ENCODE measurements around the gene NDUFV1.
"Not testable (repeated sequence)": the region's sequence is repeated elsewhere in the genome, so short reads cannot be mapped to it uniquely, and the experiment has no call there.

The NDUFV1 gene

GRCh38 chr11:67657300-67657699 is 50.6 kb downstream of the NDUFV1 start:
- DNase-seq, result no peak

GRCh38 chr11:67659651-67660165 is 53.0 kb downstream of the NDUFV1 start:
- DNase-seq, result not testable (repeated sequence)

GRCh38 chr11:67660752-67661151 is 54.0 kb downstream of the NDUFV1 start:
- not testable (repeated sequence) for DNase-seq
